Measurements from ENCODE around the gene ADI1. TPM values are rescaled to one million over a fixed set of nuclear protein-coding genes. Genes with fewer than 3 reads are reported as not detected.

ADI1 gene
- total and polyA plus RNA-seq, 10 of the 15 experiments (the other 5 are each of a cell fraction or from before 2014, with no cell fraction given), result 4.4 to 78.7 (median 17.2) TPM

- TF ChIP-seq IKZF1 (conservative IDR thresholded peaks at IDR 0.05), result no peak
- TF ChIP-seq HDGF (IDR thresholded peaks at IDR 0.05), result no peak
- no peak for TF ChIP-seq YY1 (IDR thresholded peaks at IDR 0.05; ENCODE audit: low read depth, low read length)
- no peak for TF ChIP-seq NKRF (conservative IDR thresholded peaks at IDR 0.05)
- TF ChIP-seq RCOR1 (conservative IDR thresholded peaks at IDR 0.05; ENCODE audit: low read depth, low read length), result no peak
- no peak for TF ChIP-seq SMAD1 (IDR thresholded peaks at IDR 0.05; ENCODE audit: low read depth, partially characterized antibody)
- no peak for TF ChIP-seq USF2 (IDR thresholded peaks at IDR 0.05; ENCODE audit: borderline replicate concordance, low read depth, low read length)
- TF ChIP-seq RBBP5 (conservative IDR thresholded peaks at IDR 0.05), result no peak
These were observed 35.9 kb downstream of the ADI1 start (continued) for GRCh38 chr2:3483227-3483985.

- RAD21 ChIA-PET (ENCODE audit: unreplicated experiment), result no interaction called here
- H3K27ac ChIP-seq (ENCODE audit: control insufficient read depth, insufficient read depth), result no peak overlapping the region
- no peaks in the 10 kb centered on the region for H3K27me3 ChIP-seq (replicated peaks in 1 of 2; ENCODE audit: control insufficient read depth in 2 of 2, insufficient read depth in 2 of 2, low read length in 1 of 2)
- no peak for FAIRE-seq
- peaks cover 9% of the 10 kb centered on the region for H3K4me1 ChIP-seq (ENCODE audit: control insufficient read depth, insufficient read depth, low read length)
- in situ Hi-C loops (cut with MboI), result no loop called here
- BruUV-seq (replicated peaks), result no TSS peak
- CTCF ChIA-PET, result no interaction called here
- H3K9me3 ChIP-seq (replicated peaks; ENCODE audit: control insufficient read depth, insufficient read depth, low read length), result no peaks in the 10 kb centered on the region
- no peaks in the 10 kb centered on the region for H3K79me2 ChIP-seq (ENCODE audit: control insufficient read depth, insufficient read depth, low read length)
- intact Hi-C loops (cut with micrococcal nuclease; ENCODE audit: unreplicated experiment), result no loop called here
- no peak overlapping the region for H3K4me2 ChIP-seq (ENCODE audit: control insufficient read depth, insufficient read depth)
- ATAC-seq, result no peak
- TF ChIP-seq ATF2 (IDR thresholded peaks at IDR 0.05; ENCODE audit: low read length) (no peak), CHD4 (IDR thresholded peaks at IDR 0.05) (no peak), TBL1XR1 (IDR thresholded peaks at IDR 0.05; ENCODE audit: low read depth, low read length) (no peak), NFYA (IDR thresholded peaks at IDR 0.05; ENCODE audit: borderline replicate concordance, low read depth, low read length) (no peak), YY1 (IDR thresholded peaks at IDR 0.05; ENCODE audit: low read depth, low read length) (no peak), MTA2 (IDR thresholded peaks at IDR 0.05; ENCODE audit: low read depth) (no peak)
- SMC1A ChIA-PET (ENCODE audit: uncharacterized antibody, unreplicated experiment), result no interaction called here
- no peak overlapping the region for H2AFZ ChIP-seq (ENCODE audit: control insufficient read depth, low read depth, low read length)
- no peak overlapping the region for H3K9ac ChIP-seq (ENCODE audit: control insufficient read depth, insufficient read depth, low read length)
- DNase-seq (ENCODE audit: low read depth, low spot score), result no peak
- H3K36me3 ChIP-seq (ENCODE audit: control insufficient read depth in 2 of 2, insufficient read depth in 2 of 2, low read length in 1 of 2), result peaks cover 6% of the 10 kb centered on the region in 2 experiments
- 97% methylated on average over 20 of the region's 20 CpGs for WGBS (ENCODE audit: insufficient coverage, insufficient replicate concordance, low lambda C conversion rate, missing lambda C conversion rate)
- H4K20me1 ChIP-seq (ENCODE audit: control insufficient read depth, insufficient read depth), result no peaks in the 10 kb centered on the region
- H3K4me3 ChIP-seq, result no peak overlapping the region
- POLR2A ChIA-PET, result no interaction called here
These were observed 36.9 kb downstream of the ADI1 start for GRCh38 chr2:3482363-3482821.
